WTC11 (cell line): ENCODE measurements around the gene LRSAM1.

Source experiments
- ELF4 ChIP-seq: sonication (generic); formaldehyde crosslinking; IDR thresholded peaks from 2 replicates; pipeline ENCODE4 v1.8.1; 2022; ENCODE audit warnings: low read depth, mild to moderate bottlenecking, moderate library complexity, missing genetic modification reagents
- TF ChIP-seq, protein P1 (sequence below): sonication (generic); formaldehyde crosslinking; IDR thresholded peaks from 2 replicates; pipeline ENCODE4 v1.8.1; 2023; ENCODE audit warnings: mild to moderate bottlenecking, missing genetic modification reagents
- TF ChIP-seq, protein P2 (sequence below): fragments of 200-600 bp; IDR thresholded peaks from 2 replicates; pipeline ENCODE4 v1.8.0; 2022; ENCODE audit warnings: antibody characterized with exemption
- TF ChIP-seq, protein P3 (sequence below): sonication (generic); formaldehyde crosslinking; IDR thresholded peaks from 2 replicates; pipeline ENCODE4 v1.8.1; 2023; ENCODE audit warnings: mild to moderate bottlenecking, missing genetic modification reagents, moderate library complexity
- TF ChIP-seq, protein P4 (sequence below): sonication (generic); formaldehyde crosslinking; IDR thresholded peaks from 2 replicates; pipeline ENCODE4 v1.8.0; 2023; ENCODE audit warnings: mild to moderate bottlenecking, missing genetic modification reagents

DNA sequence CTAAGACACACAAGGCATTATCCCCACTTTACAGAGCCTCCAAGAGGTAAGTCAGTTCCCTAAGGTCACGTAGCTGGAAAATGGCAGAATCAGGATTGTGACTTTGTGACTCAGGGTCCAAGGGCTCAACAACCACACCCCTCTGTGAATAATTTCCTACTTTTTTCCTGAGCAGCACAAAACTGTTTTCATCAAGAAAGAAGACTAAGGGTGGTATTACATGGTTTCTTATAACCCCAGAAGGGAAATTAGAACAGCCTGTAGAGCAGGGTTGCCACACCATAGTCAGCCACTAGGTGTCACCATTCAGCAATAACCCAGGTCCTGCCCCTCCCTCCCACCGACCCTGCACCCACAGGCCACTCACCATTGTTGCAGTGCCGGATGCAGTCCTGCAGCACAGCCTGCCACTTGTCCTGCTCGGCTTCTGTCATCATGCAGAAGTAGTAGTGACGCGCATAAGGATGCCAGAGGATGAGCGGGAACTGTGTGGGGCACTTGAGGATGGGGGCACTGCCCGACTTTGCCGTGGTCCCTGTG is 72.1 kb downstream of the LRSAM1 start:
- TF ChIP-seq, protein P1, sequence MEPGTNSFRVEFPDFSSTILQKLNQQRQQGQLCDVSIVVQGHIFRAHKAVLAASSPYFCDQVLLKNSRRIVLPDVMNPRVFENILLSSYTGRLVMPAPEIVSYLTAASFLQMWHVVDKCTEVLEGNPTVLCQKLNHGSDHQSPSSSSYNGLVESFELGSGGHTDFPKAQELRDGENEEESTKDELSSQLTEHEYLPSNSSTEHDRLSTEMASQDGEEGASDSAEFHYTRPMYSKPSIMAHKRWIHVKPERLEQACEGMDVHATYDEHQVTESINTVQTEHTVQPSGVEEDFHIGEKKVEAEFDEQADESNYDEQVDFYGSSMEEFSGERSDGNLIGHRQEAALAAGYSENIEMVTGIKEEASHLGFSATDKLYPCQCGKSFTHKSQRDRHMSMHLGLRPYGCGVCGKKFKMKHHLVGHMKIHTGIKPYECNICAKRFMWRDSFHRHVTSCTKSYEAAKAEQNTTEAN (CRISPR knock-in tag): no peak
- TF ChIP-seq, protein P2, sequence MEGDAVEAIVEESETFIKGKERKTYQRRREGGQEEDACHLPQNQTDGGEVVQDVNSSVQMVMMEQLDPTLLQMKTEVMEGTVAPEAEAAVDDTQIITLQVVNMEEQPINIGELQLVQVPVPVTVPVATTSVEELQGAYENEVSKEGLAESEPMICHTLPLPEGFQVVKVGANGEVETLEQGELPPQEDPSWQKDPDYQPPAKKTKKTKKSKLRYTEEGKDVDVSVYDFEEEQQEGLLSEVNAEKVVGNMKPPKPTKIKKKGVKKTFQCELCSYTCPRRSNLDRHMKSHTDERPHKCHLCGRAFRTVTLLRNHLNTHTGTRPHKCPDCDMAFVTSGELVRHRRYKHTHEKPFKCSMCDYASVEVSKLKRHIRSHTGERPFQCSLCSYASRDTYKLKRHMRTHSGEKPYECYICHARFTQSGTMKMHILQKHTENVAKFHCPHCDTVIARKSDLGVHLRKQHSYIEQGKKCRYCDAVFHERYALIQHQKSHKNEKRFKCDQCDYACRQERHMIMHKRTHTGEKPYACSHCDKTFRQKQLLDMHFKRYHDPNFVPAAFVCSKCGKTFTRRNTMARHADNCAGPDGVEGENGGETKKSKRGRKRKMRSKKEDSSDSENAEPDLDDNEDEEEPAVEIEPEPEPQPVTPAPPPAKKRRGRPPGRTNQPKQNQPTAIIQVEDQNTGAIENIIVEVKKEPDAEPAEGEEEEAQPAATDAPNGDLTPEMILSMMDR: peak; percentile 60
- TF ChIP-seq, protein P3, sequence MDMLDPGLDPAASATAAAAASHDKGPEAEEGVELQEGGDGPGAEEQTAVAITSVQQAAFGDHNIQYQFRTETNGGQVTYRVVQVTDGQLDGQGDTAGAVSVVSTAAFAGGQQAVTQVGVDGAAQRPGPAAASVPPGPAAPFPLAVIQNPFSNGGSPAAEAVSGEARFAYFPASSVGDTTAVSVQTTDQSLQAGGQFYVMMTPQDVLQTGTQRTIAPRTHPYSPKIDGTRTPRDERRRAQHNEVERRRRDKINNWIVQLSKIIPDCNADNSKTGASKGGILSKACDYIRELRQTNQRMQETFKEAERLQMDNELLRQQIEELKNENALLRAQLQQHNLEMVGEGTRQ: no peak
- TF ChIP-seq, protein P4, sequence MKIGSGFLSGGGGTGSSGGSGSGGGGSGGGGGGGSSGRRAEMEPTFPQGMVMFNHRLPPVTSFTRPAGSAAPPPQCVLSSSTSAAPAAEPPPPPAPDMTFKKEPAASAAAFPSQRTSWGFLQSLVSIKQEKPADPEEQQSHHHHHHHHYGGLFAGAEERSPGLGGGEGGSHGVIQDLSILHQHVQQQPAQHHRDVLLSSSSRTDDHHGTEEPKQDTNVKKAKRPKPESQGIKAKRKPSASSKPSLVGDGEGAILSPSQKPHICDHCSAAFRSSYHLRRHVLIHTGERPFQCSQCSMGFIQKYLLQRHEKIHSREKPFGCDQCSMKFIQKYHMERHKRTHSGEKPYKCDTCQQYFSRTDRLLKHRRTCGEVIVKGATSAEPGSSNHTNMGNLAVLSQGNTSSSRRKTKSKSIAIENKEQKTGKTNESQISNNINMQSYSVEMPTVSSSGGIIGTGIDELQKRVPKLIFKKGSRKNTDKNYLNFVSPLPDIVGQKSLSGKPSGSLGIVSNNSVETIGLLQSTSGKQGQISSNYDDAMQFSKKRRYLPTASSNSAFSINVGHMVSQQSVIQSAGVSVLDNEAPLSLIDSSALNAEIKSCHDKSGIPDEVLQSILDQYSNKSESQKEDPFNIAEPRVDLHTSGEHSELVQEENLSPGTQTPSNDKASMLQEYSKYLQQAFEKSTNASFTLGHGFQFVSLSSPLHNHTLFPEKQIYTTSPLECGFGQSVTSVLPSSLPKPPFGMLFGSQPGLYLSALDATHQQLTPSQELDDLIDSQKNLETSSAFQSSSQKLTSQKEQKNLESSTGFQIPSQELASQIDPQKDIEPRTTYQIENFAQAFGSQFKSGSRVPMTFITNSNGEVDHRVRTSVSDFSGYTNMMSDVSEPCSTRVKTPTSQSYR (CRISPR knock-in tag): no peak
- no peak for TF ChIP-seq ELF4
